Endothelial cell (in vitro differentiated cells): ENCODE measurements around the gene DERA. TPM values are rescaled to one million over a fixed set of nuclear protein-coding genes. Genes with fewer than 3 reads are reported as not detected.
A peak's percentile ranks its signal among the peaks of the same experiment; 100 is the strongest.

Source experiments
- DNase-seq: peaks from one replicate; pipeline ENCODE4 v3.0.0; 2021; ENCODE audit warnings: low spot score
- H3K27ac Mint-ChIP-seq: one replicate; pipeline ENCODE4 v1.8.0; 2021; ENCODE audit warnings: mixed read lengths, inconsistent platforms; ENCODE audit not compliant: unreplicated experiment
- H3K27me3 Mint-ChIP-seq: one replicate; pipeline ENCODE4 v1.8.0; 2021; ENCODE audit warnings: mild to moderate bottlenecking, moderate library complexity, mixed read lengths, inconsistent platforms; ENCODE audit not compliant: unreplicated experiment
- H3K36me3 Mint-ChIP-seq: one replicate; pipeline ENCODE4 v1.8.0; 2021; ENCODE audit warnings: mild to moderate bottlenecking, low read depth, mixed read lengths, inconsistent platforms; ENCODE audit not compliant: unreplicated experiment
- H3K4me1 Mint-ChIP-seq: one replicate; pipeline ENCODE4 v1.8.0; 2021; ENCODE audit warnings: mild to moderate bottlenecking, mixed read lengths, inconsistent platforms; ENCODE audit not compliant: unreplicated experiment
- H3K4me3 Mint-ChIP-seq: one replicate; pipeline ENCODE4 v1.8.0; 2021; ENCODE audit warnings: mild to moderate bottlenecking, mixed read lengths, inconsistent platforms; ENCODE audit not compliant: unreplicated experiment
- H3K9me3 Mint-ChIP-seq: one replicate; pipeline ENCODE4 v1.8.0; 2021; ENCODE audit warnings: mixed read lengths, inconsistent platforms; ENCODE audit not compliant: unreplicated experiment
- total RNA-seq: library from RNA; stranded (reverse); fragmentation: NEBNext Ultra II Directional; extraction: Animal tissue kit (Norgen Biotek cat#: 25700); gene quantifications from one replicate; pipeline ENCODE4 v1.2.1, GENCODE V29; 2021; ENCODE audit not compliant: unreplicated experiment
- TF ChIP-seq, protein P1 (sequence below): fragments of 200-600 bp; sonication (generic); IDR thresholded peaks from one replicate; pipeline ENCODE4 v1.5.0; 2021; ENCODE audit warnings: antibody characterized with exemption; ENCODE audit not compliant: unreplicated experiment

DERA gene
- total RNA-seq, 1 donor from 2014 or later: 50.3 TPM

DNA sequence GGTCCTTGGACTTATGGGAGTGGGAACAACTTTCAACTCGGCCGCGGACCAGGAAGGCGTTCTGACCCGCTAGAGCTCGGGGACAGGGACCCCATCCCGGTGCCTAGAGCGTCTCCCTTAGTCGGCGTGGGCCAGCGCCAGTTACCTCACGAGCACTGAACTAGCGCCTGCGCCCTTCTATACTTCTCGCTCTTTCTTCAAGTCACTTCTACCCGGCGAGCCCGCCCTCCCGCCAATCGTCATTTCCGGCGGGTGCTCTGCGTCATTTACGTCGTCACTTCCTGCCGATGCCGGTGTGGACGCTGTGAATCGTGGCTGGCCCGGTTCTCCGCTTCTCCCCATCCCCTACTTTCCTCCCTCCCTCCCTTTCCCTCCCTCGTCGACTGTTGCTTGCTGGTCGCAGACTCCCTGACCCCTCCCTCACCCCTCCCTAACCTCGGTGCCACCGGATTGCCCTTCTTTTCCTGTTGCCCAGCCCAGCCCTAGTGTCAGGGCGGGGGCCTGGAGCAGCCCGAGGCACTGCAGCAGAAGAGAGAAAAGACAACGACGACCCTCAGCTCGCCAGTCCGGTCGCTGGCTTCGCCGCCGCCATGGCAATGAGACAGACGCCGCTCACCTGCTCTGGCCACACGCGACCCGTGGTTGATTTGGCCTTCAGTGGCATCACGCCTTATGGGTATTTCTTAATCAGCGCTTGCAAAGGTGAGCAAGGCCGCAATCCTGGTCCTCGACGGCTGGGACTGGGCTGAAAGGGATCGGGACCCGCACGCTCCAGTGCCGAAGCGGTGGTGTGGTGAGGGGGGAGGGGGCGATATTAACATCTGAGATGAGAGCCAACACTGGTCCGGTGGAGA, 28.8 kb upstream of the DERA start, which contains the start of gene STRAP:
STRAP (plus strand) TSS at position 270 of the 854 bp plus-strand sequence; CDS start at position 591, 321 bp downstream.
- peaks cover 7% of the 10 kb centered on the region for H3K36me3 Mint-ChIP-seq
- H3K9me3 Mint-ChIP-seq: no peaks in the 10 kb centered on the region
- H3K27ac Mint-ChIP-seq: peak within 1 kb of the TSS; percentile 98
- peak within 1 kb of the TSS; percentile 97 for H3K4me3 Mint-ChIP-seq
- H3K4me1 Mint-ChIP-seq: peaks cover 21% of the 10 kb centered on the region
- TF ChIP-seq, protein P1, sequence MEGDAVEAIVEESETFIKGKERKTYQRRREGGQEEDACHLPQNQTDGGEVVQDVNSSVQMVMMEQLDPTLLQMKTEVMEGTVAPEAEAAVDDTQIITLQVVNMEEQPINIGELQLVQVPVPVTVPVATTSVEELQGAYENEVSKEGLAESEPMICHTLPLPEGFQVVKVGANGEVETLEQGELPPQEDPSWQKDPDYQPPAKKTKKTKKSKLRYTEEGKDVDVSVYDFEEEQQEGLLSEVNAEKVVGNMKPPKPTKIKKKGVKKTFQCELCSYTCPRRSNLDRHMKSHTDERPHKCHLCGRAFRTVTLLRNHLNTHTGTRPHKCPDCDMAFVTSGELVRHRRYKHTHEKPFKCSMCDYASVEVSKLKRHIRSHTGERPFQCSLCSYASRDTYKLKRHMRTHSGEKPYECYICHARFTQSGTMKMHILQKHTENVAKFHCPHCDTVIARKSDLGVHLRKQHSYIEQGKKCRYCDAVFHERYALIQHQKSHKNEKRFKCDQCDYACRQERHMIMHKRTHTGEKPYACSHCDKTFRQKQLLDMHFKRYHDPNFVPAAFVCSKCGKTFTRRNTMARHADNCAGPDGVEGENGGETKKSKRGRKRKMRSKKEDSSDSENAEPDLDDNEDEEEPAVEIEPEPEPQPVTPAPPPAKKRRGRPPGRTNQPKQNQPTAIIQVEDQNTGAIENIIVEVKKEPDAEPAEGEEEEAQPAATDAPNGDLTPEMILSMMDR: no peak
- peak; percentile 92 for DNase-seq
- H3K27me3 Mint-ChIP-seq: peaks cover 6% of the 10 kb centered on the region

DNA sequence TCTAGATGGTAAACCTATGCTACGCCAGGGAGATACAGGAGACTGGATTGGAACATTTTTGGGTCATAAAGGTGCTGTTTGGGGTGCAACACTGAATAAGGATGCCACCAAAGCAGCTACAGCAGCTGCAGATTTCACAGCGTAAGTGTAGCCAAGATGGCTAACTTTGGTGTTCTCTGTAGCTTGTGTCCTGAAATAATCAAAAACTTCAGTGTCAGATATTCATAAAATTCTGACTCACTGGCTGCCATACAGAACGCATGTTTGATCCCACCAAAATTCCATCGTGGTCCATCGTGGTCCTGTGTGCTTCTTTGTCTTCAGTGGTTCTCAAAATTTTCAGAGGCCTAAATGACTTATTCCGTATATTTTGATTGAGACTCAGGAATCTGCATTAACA, 27.6 kb upstream of the DERA start:
- TF ChIP-seq, protein P1: no peak
- peaks cover 21% of the 10 kb centered on the region for H3K4me1 Mint-ChIP-seq
- peak overlapping the region; percentile 97 for H3K4me3 Mint-ChIP-seq
- no peak overlapping the region for H3K27ac Mint-ChIP-seq
- H3K36me3 Mint-ChIP-seq: peaks cover 7% of the 10 kb centered on the region
- peaks cover 6% of the 10 kb centered on the region for H3K27me3 Mint-ChIP-seq
- H3K9me3 Mint-ChIP-seq: no peaks in the 10 kb centered on the region
- DNase-seq: no peak

DNA sequence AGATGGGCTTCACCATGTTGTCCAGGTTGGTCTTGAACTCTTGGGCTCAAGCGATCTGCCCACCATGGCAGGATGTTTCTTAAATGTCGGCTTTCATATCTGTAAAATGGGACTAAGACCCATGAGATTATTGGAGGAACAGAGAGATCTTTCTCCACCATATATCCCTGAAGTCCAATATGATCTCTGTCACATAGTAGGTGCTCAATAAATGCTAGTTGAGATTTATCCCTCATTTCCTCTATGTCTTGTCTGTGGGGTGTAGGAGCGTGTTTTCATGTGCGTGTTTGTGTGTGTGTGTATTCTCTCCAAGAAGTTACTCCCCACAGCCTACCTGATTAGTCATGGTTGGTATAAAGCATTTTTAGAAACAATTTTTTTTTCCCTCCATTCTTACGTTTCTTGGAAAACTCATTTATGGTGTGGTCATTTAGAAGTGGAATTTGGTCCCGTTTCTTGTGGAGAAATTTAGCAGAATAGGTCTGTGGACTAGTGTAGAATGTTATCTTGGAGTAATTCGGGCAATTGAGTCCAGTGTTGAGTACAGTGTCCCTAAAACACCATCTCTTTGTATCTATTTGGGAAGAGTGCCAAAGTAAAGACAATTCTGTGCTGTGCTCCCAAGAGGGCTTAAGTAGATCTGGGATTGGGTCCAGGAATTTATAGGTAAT, 24.6 kb upstream of the DERA start:
- Mint-ChIP-seq H3K27ac (no peak overlapping the region), H3K4me3 (no peak overlapping the region), H3K27me3 (peaks cover 6% of the 10 kb centered on the region), H3K9me3 (no peaks in the 10 kb centered on the region), H3K36me3 (peaks cover 13% of the 10 kb centered on the region), H3K4me1 (peaks cover 20% of the 10 kb centered on the region)
- DNase-seq: no peak
- TF ChIP-seq, protein P1: no peak

DNA sequence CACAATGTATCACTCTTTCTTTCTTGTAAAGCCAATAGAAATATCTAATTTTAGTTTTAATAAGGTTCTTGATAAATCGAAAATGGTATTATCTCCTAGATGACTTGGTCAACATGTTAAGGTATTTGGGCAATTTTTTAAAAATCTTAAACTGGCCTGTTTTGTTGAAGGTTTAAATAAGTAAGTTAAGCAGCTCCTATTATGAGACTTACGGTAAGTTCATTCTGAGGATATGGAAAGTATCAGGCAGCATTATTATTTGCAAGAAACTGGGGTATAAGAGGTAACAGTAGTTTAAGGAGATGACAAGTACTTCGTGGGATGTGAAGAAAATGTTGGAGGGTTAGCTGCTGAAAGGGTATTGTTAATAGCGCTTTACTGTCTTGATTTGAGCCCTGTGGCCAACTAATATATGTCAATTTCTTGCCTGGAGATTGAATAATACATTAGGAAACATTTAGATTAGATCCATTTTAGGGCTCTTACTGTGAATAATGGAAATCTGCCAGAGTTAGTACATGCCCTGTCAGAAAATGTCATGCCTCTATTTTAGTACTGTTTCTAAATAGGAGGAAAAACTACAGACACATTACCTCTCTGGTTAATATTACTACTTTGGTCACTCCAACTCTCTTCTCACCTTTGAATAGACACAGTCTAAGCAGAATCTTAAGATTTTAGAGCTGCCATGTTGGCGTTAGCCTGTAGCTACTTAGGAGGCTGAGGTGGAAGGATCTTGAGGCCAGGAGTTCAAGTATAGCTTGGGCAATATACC, 23.9 kb upstream of the DERA start:
- Mint-ChIP-seq H3K27ac (no peak overlapping the region), H3K36me3 (peaks cover 13% of the 10 kb centered on the region), H3K4me1 (peaks cover 17% of the 10 kb centered on the region), H3K27me3 (peaks cover 4% of the 10 kb centered on the region), H3K9me3 (no peaks in the 10 kb centered on the region), H3K4me3 (no peak overlapping the region)
- TF ChIP-seq, protein P1: no peak
- no peak for DNase-seq
